ENCODE measurements around the gene TNNC1. TPM values are rescaled to one million over a fixed set of nuclear protein-coding genes. Genes with fewer than 3 reads are reported as not detected.
A peak's percentile ranks its signal among the peaks of the same experiment; 100 is the strongest.

The TNNC1 gene
- total and polyA plus RNA-seq, 12 donors: 6,035 to 18,066 (median 8,315) TPM

GRCh38 chr3:52443791-52444687 is 9.8 kb downstream of the TNNC1 start:
- WGBS, 2 donors: 83 to 92% methylated on average over 25 of the region's 25 CpGs
- H3K4me1 ChIP-seq: peaks cover 3 to 35% (median 12%) of the 10 kb centered on the region in 9 donors
- DNase-seq (no peak), ATAC-seq (no peak)
- H3K27me3 ChIP-seq: no peaks in the 10 kb centered on the region
- intact Hi-C loops (cut with DNase I): no loop called here
- TF ChIP-seq, protein P1, sequence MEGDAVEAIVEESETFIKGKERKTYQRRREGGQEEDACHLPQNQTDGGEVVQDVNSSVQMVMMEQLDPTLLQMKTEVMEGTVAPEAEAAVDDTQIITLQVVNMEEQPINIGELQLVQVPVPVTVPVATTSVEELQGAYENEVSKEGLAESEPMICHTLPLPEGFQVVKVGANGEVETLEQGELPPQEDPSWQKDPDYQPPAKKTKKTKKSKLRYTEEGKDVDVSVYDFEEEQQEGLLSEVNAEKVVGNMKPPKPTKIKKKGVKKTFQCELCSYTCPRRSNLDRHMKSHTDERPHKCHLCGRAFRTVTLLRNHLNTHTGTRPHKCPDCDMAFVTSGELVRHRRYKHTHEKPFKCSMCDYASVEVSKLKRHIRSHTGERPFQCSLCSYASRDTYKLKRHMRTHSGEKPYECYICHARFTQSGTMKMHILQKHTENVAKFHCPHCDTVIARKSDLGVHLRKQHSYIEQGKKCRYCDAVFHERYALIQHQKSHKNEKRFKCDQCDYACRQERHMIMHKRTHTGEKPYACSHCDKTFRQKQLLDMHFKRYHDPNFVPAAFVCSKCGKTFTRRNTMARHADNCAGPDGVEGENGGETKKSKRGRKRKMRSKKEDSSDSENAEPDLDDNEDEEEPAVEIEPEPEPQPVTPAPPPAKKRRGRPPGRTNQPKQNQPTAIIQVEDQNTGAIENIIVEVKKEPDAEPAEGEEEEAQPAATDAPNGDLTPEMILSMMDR (IDR thresholded peaks at IDR 0.05): no peak
- H3K36me3 ChIP-seq: peaks cover 0 to 9% (median 0%) of the 10 kb centered on the region in 9 donors
- no peaks in the 10 kb centered on the region for H3K9me3 ChIP-seq
- H3K4me3 ChIP-seq: peak overlapping the region; percentile 11 to 48 (median 34)
- peak overlapping the region in 6 of 10 donors; percentile 20 to 67 (median 52) for H3K27ac ChIP-seq

GRCh38 chr3:52443268-52443610 is 10.6 kb downstream of the TNNC1 start:
- Histone ChIP-seq H3K36me3 (peaks cover 0 to 9% (median 0%) of the 10 kb centered on the region in 9 donors), H3K27me3 (no peaks in the 10 kb centered on the region), H3K4me1 (peaks cover 3 to 36% (median 12%) of the 10 kb centered on the region in 9 donors), H3K9me3 (no peaks in the 10 kb centered on the region), H3K4me3 (peak overlapping the region in 8 of 10 donors; percentile 16 to 48 (median 42)), H3K27ac (peak overlapping the region in 5 of 10 donors; percentile 51 to 67 (median 53))
- no peak for DNase-seq
- 89 to 92% methylated on average over 8 of the region's 8 CpGs for WGBS, 2 donors
- TF ChIP-seq, protein P1 (IDR thresholded peaks at IDR 0.05): no peak
- no peak for ATAC-seq
- intact Hi-C loops (cut with DNase I): no loop called here

DNA sequence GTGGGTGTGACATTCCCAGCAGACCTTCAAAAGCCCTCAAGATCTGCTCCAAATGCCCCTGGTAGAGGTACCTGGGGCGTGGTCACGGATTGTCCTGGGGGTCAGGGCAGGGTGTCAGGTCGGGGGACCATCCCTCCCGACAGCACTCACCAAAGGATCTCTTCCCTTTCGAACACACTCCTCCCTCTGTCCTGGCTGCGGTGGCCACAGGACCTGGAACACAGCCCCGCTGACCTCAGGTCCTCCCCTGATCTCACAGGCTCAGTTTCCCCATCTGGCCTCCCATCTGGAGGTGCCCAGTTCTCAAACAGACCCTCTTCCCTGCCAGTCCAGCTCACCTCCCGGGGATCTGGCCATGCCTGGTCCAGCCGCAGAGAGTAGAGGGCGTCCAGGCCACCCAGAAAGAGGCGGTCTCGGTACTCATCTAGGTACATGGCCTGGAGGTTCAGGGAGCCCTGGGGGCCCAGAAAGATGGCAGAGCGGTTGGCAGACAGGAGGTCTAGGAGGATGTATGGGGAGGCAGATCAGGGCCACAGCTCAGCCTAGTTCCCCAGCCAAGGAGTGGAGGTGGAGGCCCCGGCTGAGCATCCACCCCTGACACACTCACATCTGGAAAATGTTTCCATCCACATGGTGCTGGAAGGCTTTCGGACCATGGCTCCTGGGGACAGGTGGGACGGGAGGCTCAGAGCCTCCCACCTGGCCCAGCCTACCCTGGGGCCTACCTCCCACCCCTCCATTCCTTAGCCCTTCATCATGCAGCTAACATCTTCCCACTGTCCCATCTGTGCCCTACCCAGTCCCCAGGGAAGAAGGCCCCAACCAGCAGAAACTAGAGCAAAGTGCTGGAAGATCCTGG is 11.2 kb downstream of the TNNC1 start:
- Histone ChIP-seq H3K27me3 (no peaks in the 10 kb centered on the region), H3K9me3 (no peaks in the 10 kb centered on the region), H3K4me3 (peak overlapping the region in 8 of 10 donors; percentile 16 to 48 (median 42)), H3K36me3 (peaks cover 0 to 9% (median 0%) of the 10 kb centered on the region in 9 donors), H3K4me1 (peaks cover 3 to 42% (median 13%) of the 10 kb centered on the region in 9 donors), H3K27ac (peak overlapping the region in 5 of 10 donors; percentile 1 to 67 (median 52))
- 92 to 93% methylated on average over 16 of the region's 16 CpGs for WGBS, 2 donors
- intact Hi-C loops (cut with DNase I): no loop called here
- DNase-seq (no peak), ATAC-seq (no peak)
- TF ChIP-seq, protein P1 (IDR thresholded peaks at IDR 0.05): no peak

GRCh38 chr3:52441772-52442332 is 12.0 kb downstream of the TNNC1 start:
- intact Hi-C loops (cut with DNase I): no loop called here
- TF ChIP-seq, protein P1 (IDR thresholded peaks at IDR 0.05): no peak
- 89 to 94% methylated on average over 18 of the region's 18 CpGs for WGBS, 2 donors
- Histone ChIP-seq H3K4me3 (peak overlapping the region in 3 of 10 donors; percentile 42 to 48 (median 47)), H3K36me3 (peaks cover 0 to 9% (median 0%) of the 10 kb centered on the region in 9 donors), H3K27me3 (no peaks in the 10 kb centered on the region), H3K4me1 (peaks cover 2 to 46% (median 15%) of the 10 kb centered on the region in 9 donors), H3K27ac (peak overlapping the region in 4 of 10 donors; percentile 9 to 51 (median 24)), H3K9me3 (no peaks in the 10 kb centered on the region)
- ATAC-seq (no peak), DNase-seq (no peak)

All from heart right ventricle (tissue), 16 donors.